Stimulated activated CD4-positive, alpha-beta T cell treated with anti-CD3 and anti-CD28 coated beads, Interleukin-4, amount 100 ng/mL, for 48 hours (primary cell): Measurements from ENCODE around the gene PRR14L.
"Not testable (repeated sequence)": the region's sequence is repeated elsewhere in the genome, so short reads cannot be mapped to it uniquely, and the experiment has no call there.

ENCODE experiments used
- DNase-seq, 2 donors: peaks; one replicate each; pipeline ENCODE4 v3.0.0-alpha.2; 2020; ENCODE audit warnings: low read depth in 2 of 2

The PRR14L gene

DNA sequence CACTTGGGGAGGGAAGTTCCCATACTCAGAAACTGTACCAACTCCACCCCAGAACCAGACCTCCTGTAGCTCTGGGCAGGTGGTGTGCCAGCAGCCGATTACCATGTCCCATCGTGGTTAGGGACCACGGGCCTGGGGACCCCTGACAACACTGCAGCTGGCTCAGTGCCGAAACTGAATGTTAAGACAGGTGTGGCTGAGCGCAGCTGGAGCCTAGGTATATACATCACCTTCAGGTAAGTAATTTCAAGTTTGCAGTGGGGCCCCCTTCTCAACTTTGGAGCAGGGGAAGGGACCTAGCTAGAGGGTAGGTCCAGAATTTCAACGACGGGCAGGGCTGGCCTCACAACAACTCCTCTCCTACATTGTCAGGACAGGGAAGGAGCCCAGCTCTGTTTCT, 67.2 kb downstream of the PRR14L start:
- DNase-seq = no peak

DNA sequence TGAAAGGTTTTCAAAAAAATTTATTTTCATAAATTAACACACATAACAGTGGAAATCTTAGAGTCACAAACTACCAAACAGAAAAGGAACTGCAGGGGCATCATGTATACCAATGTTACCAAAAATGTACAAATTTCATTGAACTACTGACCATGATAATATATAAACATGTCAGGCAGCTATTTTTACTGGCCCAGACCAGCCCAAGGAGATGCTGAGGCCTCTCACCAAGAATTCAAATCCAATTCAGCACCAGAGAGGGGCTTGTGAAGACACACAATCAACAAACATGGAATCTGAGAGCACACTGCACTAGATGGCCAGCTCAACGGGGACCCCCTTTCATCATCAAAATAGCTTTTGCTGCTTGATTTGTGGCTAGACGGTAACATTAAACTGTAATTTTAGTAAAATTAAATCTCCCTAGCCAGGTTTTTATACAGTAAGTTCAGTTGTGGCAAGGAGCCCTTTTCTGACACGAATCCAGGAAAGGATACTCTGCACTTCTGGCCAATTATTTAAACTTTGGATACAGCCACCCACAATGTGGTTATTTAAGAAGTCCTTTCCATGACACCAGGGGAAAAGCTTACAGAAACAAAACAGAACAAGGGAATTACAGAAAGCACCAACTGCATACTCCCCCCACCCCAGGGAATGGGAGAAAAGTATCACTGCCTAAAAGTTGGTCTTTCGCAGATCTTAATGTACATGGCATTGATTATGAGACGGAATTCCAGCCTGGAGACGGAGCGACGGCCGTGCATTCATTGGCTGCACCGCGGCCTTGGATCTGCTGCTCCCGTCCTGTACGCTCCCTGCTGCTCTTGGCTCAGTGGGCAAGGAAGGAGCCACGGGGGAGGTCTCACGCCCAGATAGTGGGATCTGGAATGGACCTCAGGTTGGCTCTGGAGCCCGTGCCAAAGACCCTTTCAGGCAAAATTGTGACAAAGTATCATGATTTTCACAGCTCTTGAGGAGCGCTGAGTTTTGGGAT, 68.3 kb downstream of the PRR14L start:
- DNase-seq = no peak

DNA sequence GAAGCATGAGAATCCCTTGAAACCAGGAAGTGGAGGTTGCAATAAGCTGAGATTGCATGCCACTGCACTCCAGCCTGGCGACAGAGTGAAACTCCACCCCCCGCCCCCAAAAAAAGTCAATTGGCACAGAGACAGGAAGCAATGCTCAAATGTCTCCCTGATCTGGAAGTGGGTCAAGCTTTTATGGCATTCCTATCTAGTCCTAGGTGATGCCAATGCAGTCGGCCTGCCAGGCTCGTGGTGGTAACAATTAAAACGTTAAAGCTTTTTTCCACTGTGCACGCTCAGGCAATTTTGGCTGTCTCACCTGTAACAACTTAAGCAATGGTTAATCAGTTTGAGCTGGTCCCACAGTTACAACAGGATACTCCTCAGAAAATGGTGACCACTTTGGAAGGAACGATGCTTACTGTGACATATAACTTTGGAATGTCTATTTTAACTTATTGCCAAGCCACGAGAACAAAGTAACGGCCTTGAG, 69.0 kb downstream of the PRR14L start:
- DNase-seq = no peak

DNA sequence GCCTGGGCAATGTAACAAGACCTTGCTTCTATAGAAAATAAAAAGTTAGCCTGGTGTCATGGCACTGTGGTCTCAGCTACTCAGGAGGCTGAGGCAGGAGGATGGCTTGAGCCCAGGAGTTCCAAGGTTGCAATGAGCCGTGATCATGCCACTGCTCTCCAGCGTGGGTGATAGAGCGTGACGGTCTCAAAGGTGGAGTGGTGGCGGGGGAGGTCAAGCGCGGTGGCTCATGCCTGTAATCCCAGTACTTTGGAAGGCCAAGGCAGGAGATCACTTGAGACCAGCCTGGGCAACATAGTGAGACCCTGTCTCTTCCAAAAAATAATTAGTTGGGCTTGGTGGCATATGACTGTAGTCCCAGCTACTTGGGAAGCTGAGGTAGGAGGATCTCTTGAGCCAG, 71.2 kb downstream of the PRR14L start:
- DNase-seq = no peak

DNA sequence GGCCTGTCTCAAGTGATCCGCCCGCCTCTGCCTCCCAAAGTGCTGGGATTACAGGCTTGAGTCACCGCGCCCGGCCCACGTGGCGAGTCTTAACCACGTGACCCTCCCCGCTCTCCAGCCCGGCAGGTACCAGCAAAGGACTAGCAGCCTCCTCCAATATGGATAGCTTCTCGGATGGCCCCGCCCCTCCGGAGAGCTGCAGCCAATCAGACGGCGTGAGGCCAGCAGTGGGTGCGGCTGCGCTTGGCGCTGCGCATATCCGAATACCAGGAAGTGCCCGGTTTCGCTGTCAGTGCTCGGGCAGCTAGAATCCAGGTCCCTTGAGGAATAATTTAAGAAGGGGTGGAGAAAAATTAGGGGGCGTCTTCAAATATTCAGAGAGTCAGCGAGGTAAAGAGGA, 73.2 kb downstream of the PRR14L start:
- DNase-seq = peak; percentile 90 to 91

DNA sequence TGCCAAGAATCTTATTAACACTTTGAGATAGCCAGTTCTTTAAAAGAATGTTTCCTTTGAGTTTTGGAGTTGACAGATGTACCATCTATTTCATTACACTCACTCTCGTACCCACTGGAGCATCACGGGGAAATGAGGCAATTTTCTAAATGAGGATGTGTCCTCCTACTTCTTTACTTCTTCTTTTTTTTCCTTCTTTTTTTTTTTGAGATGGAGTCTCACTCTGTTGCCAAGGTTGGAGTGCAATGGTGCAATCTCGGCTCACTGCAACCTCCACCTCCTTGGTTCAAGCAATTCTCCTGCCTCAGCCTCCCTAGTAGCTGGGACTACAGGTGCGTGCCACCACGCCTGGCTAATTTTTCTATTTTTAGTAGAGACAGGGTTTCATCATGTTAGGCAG, 75.7 kb downstream of the PRR14L start:
- DNase-seq = not testable (repeated sequence)

DNA sequence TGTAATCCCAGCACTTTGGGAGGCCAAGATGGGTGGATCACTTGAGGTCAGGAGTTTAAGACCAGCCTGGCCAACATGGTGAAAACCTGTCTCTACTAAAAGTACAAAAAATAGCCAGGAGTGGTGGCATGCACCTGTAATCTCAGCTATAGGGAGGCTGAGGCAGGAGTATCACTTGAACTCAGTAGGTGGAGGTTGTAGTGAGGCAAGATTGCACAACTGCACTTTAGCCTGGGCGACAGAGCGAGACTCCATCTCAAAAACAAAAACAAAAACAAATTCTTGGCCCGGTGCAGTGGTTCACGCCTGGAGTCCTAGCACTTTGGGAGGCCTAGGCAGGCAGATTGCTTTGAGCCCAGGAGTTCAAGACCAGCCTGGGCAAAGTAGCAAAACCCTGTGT, 81.1 kb downstream of the PRR14L start:
- not testable (repeated sequence) for DNase-seq

DNA sequence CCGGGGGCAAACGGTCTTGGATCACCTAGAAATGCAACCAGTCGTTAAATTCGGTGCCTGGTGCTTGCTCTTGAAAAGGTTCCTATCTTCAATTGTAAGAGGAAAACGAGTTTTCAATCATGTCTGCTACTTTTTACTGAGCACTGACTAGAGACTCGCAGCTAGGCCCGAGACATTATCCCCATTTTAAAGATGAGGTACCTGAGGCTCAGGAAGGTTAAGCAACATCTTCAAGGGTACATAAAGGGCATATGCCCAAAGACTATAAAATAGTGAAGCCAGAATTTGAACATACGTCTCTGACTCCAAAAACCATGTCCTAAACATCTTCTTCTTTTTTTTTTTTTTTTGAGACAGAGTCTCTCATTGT, 87.3 kb downstream of the PRR14L start:
- no peak for DNase-seq

DNA sequence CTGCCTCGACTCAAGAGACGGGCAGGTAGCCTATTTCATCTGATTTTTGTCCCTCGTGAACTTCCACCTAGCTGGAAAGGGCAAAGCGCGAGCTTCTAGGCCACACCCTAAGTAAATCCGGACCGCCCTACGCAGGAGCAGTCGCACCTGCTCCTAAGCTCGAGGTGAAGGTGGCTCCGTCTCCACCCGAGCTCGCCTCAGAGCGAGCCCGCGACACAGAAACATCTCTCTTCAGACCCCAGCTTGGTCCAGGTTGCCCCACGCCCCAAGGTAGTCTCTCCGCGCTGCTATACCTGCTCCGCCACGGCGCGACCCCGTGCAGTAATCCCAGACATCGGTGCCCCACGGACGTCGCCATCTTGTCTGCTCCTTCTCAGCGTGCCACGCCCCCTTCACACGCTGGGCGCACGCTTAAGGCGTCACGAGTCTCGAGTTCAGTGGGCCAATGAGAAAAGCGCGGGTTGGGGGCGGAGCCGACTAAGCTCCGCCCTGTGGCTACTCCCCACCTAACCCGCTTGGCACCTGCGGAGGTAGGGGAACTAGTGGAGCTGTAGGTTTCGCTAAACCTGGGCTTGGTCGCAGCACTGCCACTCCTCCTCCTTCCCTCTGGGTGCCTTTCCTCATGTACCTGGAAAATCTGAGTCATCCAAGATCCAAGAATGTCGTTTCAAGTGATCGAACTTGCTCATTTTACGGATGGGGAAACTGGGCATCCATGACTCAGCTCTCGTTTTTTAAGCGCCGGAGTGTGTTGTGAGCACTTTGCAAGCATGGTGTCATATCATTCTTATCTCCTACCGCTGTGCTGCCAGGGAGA, 87.9 kb downstream of the PRR14L start, which contains the start of gene PISD:
Gene PISD (minus strand): TSS at position 365 of the 817 bp plus-strand sequence. CDS start 7 bp downstream, at position 358.
- peak; percentile 93 to 95 for DNase-seq

DNA sequence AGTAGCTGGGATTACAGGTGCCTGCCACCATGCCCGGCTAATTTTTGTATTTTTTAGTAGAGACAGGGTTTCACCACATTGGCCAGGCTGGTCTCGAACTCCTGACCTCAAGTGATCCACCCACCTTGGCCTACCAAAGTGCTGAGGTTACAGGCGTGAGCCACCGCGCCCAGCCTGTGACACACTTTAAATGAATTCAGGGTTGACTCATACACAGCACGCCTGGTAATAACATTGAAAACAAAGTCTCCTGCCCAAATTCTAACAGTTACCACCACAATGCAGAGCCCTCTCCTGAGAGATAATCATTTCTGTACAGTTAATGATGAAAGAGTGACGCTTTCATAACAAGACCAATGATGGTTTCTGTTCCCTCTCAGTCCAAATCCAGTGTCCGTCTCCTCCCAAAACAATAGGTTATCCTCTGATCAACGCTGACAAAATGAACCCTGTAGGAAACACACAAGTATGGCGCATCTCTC, 89.0 kb downstream of the PRR14L start:
- peak; percentile 27 to 50 for DNase-seq

DNA sequence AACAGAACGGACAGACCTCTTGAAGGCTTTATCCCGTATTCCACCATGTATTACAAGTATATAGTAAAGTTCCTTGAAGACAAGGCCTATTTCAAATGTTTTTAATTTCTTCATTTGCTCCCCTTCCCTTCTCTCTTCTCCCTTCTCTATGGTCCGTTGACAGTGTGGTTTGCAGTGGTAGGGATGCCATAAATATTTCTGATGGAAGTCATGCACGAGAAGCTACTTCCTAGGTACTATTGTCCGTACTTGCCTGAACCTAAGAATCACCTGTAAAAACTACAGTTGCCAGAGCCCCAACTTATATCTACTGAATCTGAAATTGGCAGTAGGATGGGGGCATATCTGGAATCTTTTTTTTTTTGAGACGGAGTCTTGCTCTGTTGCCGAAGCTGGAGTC, 90.7 kb downstream of the PRR14L start:
- no peak for DNase-seq

DNA sequence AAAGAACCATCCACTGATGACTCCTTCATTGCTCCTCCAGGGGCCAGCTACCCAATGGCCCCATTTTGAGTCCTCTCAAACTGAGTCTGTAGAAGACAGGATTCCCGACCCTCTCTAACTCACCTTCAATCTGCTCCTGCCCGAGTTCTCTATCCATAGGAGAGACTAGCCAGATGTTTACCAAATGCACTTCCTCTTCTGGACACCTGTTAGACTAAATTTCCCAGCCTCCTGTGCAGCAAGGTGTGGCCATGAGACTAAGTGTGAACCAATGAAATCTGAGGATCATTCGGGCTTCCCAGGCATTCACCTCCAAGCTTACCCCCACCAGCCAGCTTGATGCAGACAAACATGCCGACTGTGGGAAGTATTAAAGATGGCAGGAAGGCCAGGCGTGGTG, 95.5 kb downstream of the PRR14L start:
- DNase-seq = no peak

DNA sequence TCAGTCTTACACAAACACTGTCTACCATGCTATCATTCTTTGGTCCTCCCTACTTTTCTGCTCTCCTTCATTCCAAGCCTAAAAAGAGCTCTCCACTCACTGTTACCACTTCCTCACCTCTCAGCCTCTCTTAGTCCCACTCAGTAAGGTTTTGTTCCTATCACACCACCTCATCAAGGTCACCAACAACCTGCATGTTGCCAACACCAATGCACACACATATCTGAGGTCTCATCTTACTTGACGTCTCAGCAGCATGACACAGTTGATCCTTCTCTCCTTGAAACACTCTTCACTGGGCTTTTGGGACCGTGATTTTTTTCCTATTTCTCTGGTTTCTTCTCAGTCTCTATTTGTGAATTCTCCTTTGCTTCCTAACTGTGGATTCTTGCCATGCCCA, 96.0 kb downstream of the PRR14L start:
- no peak for DNase-seq

DNA sequence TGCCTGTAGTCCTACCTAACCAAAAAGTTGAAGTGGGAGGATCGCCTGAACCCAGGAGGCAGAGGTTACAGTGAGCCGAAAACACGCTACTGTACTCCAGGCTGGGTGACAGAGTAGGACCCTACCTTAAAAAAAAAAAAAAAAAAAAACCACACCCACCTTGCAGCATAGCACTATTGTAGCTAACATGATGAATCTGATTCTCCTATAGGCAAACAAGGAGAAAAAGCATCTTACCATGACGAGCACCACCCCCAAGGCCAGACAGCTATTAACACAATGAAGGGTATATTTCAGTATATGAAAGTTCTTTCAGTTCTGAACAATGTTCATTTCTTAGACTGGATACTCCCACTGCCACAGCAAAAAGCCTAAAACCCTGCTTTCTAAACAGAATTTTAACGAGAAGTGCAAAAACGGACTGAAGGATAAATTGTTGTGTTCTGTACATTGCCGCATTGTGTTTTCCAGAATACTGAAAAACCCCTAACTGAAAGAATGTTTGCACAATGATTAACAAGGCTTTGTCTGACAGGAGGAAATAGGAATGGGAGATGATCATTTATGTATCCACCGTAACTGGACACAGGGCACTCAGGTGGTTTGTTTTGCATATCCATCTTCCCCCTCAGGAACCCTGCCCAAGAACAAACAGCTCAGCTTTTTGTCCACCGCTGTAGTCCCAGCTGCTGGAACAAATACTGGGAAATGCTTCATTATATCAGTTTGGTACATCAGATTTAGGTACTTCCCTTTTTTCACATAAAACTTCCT, 96.8 kb downstream of the PRR14L start:
- DNase-seq = no peak

DNA sequence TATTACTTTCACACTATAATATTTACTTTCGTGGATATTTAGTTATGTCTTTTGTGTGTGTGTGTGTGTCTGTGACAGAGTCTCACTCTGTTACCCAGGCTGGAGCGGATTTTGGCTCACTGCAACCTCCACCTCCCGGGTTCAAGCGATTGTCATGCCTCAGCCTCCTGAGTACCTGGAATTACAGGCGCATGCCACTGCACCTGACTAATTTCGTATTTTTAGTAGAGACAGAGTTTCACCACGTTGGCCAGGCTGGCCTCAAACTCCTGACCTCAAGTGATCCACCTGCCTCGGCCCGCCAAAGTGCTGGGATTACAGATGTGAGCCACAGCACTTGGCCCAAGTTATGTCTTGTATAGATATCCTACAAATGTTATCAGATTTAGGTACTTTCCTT, 97.8 kb downstream of the PRR14L start:
- no peak for DNase-seq

DNA sequence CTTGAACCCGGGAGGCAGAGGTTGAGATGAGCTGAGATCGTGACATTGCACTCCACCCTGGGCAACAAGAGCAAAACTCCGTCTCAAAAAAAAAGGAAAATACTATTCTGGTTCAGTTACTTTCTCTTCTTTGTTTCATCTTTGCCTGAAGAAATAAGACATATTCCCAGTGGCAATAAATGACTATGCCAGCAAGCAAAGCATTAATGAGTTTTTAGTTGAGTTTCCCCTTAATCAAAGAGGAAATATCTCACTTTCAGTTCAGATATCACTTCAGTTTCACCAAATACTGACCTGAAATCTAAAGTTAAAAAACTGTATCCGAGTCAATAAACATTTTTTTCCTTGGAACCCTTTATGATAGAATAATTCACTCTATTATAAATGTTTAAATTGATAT, 98.3 kb downstream of the PRR14L start:
- DNase-seq = no peak

DNA sequence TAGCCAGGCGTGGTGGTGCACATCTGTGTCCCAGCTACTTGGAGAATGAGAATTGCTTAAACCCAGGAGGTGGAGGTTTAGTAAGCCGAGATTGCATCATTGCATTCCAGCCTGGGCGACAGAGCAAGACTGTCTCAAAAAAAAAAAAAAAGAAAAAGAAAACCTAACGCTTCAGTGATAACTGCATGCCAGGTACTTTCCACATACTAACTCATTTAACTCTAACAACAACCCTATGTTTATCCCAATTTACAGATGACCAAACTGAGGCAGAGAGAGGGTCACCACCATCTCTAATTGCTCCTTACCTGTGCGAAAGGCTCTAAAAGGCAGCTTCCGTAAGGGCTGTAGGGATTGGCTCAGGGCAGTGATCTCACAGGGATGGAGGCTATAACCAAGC, 99.5 kb downstream of the PRR14L start:
- DNase-seq = no peak

DNA sequence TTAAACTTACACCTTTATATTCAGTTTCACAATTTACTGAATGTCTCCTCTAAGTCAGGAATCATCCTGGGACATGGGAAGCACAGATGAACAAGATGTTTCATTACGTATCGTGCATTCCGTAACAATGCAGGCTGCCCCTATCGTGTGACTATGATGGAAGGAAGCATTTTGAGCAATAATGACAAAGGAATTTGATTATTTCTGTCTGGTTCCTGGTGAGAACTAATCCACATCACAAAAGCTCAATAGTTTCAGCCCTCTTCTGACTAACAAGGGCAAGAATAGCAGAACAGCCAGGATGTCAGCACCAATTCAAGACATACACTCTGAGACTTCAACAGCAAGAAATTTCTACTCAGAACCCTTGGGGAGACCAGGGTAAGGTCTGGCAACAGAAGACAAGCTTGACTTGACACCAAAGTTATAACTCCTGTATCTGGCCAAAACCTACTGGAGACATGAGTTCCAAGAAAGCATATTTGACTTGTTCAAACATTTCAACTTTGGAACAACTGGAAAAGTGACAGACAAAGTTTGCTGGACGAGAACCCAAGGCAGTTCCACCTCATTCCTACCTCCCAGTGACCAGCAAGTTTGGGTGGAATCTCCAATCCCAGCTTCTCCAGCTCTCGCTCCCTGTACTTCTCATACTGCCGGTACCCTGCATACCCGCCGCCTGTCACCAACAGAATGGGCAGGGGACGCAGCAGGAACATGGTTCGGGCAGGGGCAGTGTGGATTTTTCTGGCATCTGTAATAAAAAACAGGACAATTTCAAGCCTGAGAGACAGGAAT, 102.2 kb downstream of the PRR14L start:
- DNase-seq = no peak

DNA sequence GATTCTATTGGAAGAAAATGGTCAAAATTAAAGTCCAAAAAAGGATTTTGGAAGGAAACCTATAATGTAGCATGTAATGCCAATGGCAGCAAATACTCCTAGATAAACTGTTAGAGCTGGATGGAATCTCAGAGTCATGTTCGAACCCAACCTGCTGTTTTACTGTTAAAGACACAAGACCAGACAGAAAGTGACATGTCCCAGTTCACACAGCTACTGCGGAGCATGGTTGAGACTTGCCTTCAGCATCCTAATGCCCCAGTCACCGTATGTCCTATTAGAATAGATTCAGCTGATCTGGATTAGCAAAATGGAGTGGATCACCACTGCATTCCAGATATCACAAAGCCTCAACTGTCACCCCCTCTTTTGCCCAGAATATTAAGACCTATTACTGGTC, 102.9 kb downstream of the PRR14L start:
- DNase-seq = no peak

DNA sequence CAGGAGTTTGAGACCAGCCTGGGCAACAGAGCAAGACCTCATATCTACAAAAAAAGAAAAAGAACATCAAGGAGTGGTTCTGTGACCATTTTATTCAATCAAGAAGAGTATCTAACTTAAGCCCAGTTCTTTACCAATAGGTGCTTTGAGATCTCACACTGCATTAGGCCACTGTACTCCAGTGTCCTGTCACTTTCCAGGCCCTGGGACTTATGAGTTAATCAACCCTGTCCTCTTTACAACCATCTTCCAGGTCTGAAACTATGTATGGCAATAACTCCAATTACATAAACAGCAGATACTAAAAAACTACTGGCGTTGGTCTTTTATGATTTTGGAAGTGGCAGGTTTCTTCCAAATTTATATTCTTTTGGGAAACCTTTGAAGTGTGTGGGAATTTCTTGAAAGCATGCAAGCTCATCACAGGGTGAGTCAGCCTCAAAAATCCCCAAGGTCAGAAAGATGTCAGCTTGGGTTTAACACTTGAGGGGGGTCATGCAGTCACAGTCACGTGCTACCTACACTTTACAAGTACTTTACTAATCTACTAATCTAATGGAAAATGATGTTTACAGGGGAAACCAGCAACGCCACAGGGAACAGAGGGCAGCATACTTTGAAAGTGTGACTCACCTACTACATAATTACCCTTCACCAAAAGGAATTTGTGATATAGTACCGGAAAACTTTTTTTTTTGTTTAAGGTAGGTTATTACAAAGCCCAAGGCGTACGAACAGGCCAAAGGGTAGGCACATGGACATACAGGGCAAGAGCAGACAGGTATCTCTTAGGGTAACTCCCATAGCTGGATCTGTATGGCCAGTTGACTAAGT, 103.5 kb downstream of the PRR14L start:
- DNase-seq = peak in 1 of 2 donors; percentile 30
